C4-2B (cell line): ENCODE measurements around the gene TMPRSS15.

ENCODE experiments used
- ZFX ChIP-seq: fragments of 450-650 bp; IDR thresholded peaks from 2 replicates; pipeline ENCODE4 v1.6.1; 2017
- TF ChIP-seq, protein P1 (sequence below): fragments of 450-650 bp; conservative IDR thresholded peaks from 2 replicates; pipeline ENCODE4 v1.5.1; 2017; ENCODE audit warnings: mild to moderate bottlenecking

DNA sequence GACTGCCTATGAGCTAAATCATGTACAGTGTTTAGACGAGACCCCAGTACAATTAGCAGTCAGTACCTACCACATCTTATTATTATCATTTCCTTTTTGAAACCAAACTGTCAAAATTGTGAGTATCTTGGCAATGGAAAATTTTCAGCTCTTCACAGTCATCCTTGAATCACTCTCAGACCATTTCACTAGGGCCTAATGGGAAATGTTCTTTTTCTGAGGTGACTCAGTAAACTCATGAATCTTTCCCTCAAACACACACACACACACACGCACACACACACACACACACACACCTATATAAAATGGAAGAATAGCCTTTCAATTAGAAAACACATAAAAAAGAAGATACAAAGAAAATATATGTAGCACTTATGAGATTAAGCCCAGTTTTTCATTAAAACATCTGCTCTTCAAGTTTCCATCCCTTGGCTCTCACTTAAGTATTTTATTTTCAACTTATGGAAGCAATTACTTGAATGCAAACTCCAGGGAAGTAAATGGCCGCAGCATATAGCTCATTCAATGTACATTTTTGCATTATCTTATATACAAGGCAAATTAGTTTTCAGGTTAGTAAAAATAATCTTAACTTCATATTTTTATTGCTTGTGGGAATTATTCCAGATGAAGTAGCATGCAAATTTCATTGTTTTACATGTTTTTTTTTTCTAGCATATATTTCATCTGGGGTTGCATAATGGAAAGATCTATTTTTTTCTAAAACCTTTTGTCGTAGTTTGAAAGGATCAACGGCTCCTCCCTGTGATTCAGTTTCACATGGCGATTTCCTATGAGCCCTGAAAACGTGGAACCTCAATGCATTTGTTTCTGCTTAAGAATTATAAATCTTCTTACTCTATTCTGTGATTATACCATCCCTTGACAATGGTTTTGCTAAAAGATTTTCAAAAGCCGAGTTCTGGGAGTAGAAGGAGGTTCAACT is 46.3 kb upstream of the TMPRSS15 start:
- TF ChIP-seq, protein P1, sequence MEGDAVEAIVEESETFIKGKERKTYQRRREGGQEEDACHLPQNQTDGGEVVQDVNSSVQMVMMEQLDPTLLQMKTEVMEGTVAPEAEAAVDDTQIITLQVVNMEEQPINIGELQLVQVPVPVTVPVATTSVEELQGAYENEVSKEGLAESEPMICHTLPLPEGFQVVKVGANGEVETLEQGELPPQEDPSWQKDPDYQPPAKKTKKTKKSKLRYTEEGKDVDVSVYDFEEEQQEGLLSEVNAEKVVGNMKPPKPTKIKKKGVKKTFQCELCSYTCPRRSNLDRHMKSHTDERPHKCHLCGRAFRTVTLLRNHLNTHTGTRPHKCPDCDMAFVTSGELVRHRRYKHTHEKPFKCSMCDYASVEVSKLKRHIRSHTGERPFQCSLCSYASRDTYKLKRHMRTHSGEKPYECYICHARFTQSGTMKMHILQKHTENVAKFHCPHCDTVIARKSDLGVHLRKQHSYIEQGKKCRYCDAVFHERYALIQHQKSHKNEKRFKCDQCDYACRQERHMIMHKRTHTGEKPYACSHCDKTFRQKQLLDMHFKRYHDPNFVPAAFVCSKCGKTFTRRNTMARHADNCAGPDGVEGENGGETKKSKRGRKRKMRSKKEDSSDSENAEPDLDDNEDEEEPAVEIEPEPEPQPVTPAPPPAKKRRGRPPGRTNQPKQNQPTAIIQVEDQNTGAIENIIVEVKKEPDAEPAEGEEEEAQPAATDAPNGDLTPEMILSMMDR = no peak
- no peak for TF ChIP-seq ZFX
